HepG2 (cell line): Measurements from ENCODE around the gene CEP104. TPM values are rescaled to one million over a fixed set of nuclear protein-coding genes. Genes with fewer than 3 reads are reported as not detected.

ENCODE experiments used
- CTCF ChIP-seq: sonication (generic); formaldehyde crosslinking; IDR thresholded peaks from 2 replicates; pipeline ENCODE4 v1.5.0; 2020; ENCODE audit warnings: mild to moderate bottlenecking, missing genetic modification reagents, moderate library complexity
- DDIT3 ChIP-seq: sonication (generic); formaldehyde crosslinking; IDR thresholded peaks from 2 replicates; pipeline ENCODE4 v1.4.0; 2020; ENCODE audit warnings: mild to moderate bottlenecking, missing genetic modification reagents
- EEA1 ChIP-seq: sonication (generic); formaldehyde crosslinking; IDR thresholded peaks from 2 replicates; pipeline ENCODE4 v1.5.1; 2020; ENCODE audit warnings: mild to moderate bottlenecking, missing genetic modification reagents, borderline replicate concordance
- ETV6 ChIP-seq: sonication (generic); formaldehyde crosslinking; conservative IDR thresholded peaks from 2 replicates; pipeline ENCODE4 v1.4.0; 2020; ENCODE audit warnings: missing genetic modification reagents
- FOSL2 ChIP-seq: sonication (generic); formaldehyde crosslinking; IDR thresholded peaks from 2 replicates; pipeline ENCODE4 v1.4.0; 2020; ENCODE audit warnings: missing genetic modification reagents
- FOXO1 ChIP-seq: sonication (generic); formaldehyde crosslinking; IDR thresholded peaks from 2 replicates; pipeline ENCODE4 v1.4.0; 2020; ENCODE audit warnings: missing genetic modification reagents
- KAT8 ChIP-seq: IDR thresholded peaks from 2 replicates; pipeline ENCODE4 v1.6.1; 2016; ENCODE audit warnings: missing genetic modification reagents, missing compliant biosample characterization
- MBNL3 ChIP-seq: fragments of 250-450 bp; sonication (Bioruptor Pico); conservative IDR thresholded peaks from 2 replicates; pipeline ENCODE4 v1.8.0; 2022; ENCODE audit warnings: mild to moderate bottlenecking, inconsistent platforms
- NPAS2 ChIP-seq: sonication (generic); formaldehyde crosslinking; IDR thresholded peaks from 2 replicates; pipeline ENCODE4 v1.8.0; 2022; ENCODE audit warnings: mild to moderate bottlenecking, missing genetic modification reagents, borderline replicate concordance
- NR2F2 ChIP-seq: IDR thresholded peaks from 2 replicates; pipeline ENCODE4 v1.6.1; 2012; ENCODE audit warnings: low read depth, inconsistent platforms, borderline replicate concordance
- POGZ ChIP-seq: sonication (generic); formaldehyde crosslinking; IDR thresholded peaks from 2 replicates; pipeline ENCODE4 v1.4.0; 2020; ENCODE audit warnings: mild to moderate bottlenecking, missing genetic modification reagents
- RAD21 ChIP-seq: fragments of 450-650 bp; formaldehyde crosslinking; IDR thresholded peaks from 2 replicates; pipeline ENCODE4 v1.5.0; 2020; ENCODE audit warnings: mild to moderate bottlenecking
- SP4 ChIP-seq: sonication (generic); formaldehyde crosslinking; IDR thresholded peaks from 2 replicates; pipeline ENCODE4 v1.8.1; 2023; ENCODE audit warnings: mild to moderate bottlenecking, missing genetic modification reagents
- SRY ChIP-seq: sonication (generic); formaldehyde crosslinking; IDR thresholded peaks from 2 replicates; pipeline ENCODE4 v1.8.0; 2022; ENCODE audit warnings: mild to moderate bottlenecking, missing genetic modification reagents
- TSC22D2 ChIP-seq: sonication (generic); formaldehyde crosslinking; IDR thresholded peaks from 2 replicates; pipeline ENCODE4 v1.5.1; 2020; ENCODE audit warnings: missing genetic modification reagents, mild to moderate bottlenecking, borderline replicate concordance
- ZFP91 ChIP-seq: sonication (generic); formaldehyde crosslinking; IDR thresholded peaks from 2 replicates; pipeline ENCODE4 v1.9.0; 2022; ENCODE audit warnings: missing genetic modification reagents, mild to moderate bottlenecking, borderline replicate concordance
- ZNF143 ChIP-seq: sonication (generic); formaldehyde crosslinking; IDR thresholded peaks from 2 replicates; pipeline ENCODE4 v1.4.0; 2020; ENCODE audit warnings: missing genetic modification reagents
- ZNF607 ChIP-seq: sonication (generic); formaldehyde crosslinking; IDR thresholded peaks from 2 replicates; pipeline ENCODE4 v1.5.1; 2020; ENCODE audit warnings: missing genetic modification reagents, mild to moderate bottlenecking, borderline replicate concordance
- ZNF761 ChIP-seq: sonication (generic); formaldehyde crosslinking; conservative IDR thresholded peaks from 2 replicates; pipeline ENCODE4 v1.4.0; 2020; ENCODE audit warnings: mild to moderate bottlenecking, missing genetic modification reagents
- ZNF879 ChIP-seq: sonication (generic); formaldehyde crosslinking; IDR thresholded peaks from 2 replicates; pipeline ENCODE4 v1.8.1; 2023; ENCODE audit warnings: missing genetic modification reagents
- ZSCAN25 ChIP-seq: sonication (generic); formaldehyde crosslinking; IDR thresholded peaks from 2 replicates; pipeline ENCODE4 v1.8.0; 2022; ENCODE audit warnings: mild to moderate bottlenecking, missing genetic modification reagents
- polyA plus RNA-seq, 8 experiments: library from polyadenylated mRNA; depleted of rRNA in 3 of 8; stranded (reverse) in 7 of 8; unstranded in 1 of 8; fragments of >200 nt; fragmentation: Illumina TruSeq in 4 of 8; extraction: Trizol in 4 of 8; gene quantifications; 2 replicates each; pipeline versions ENCODE4 v1.2.1 to v1.2.3, GENCODE V29; 2011 to 2016; ENCODE audit warnings: low read depth in 4 of 8, missing spikeins in 1 of 8, mixed read lengths in 1 of 8; ENCODE audit not compliant: insufficient read depth in 1 of 8
- total RNA-seq, 5 experiments: library from RNA; depleted of rRNA; stranded (reverse); fragments of >200 nt; fragmentation: Illumina TruSeq; extraction: Trizol; gene quantifications; 2 replicates each; pipeline ENCODE4 v1.2.3, GENCODE V29; 2016; ENCODE audit warnings: low read depth in 1 of 5

CEP104 gene
- total and polyA plus RNA-seq, 2 of the 13 experiments (the other 11 are each of a cell fraction or from before 2014, with no cell fraction given), result 20.4 to 30.1 TPM

GRCh38 chr1:3796215-3797061 lies 60.6 kb downstream of the CEP104 start, which contains the start of gene LRRC47 (continued):
- 0 out of 2 replicates have a peak, but pooled peaks have one; percentile 14 for TF ChIP-seq CTCF
- no peak for TF ChIP-seq DDIT3 (CRISPR knock-in tag)
- peak; percentile 97 for TF ChIP-seq KAT8
- peak; percentile 16; the same call in 1 of the 2 replicates for TF ChIP-seq SP4 (CRISPR knock-in tag)
- peak; percentile 33; the same call in 1 of the 2 replicates for TF ChIP-seq ETV6 (CRISPR knock-in tag)
- peak; percentile 60; the same call in 1 of the 2 replicates for TF ChIP-seq ZFP91
- TF ChIP-seq FOSL2 (CRISPR knock-in tag), result peak; percentile 61
- TF ChIP-seq ZNF761 (CRISPR knock-in tag), result no peak
- peak; percentile 85; the same call in 1 of the 2 replicates for TF ChIP-seq ZNF607 (CRISPR knock-in tag)
- peak; percentile 64; the same call in 1 of the 2 replicates for TF ChIP-seq ZNF879 (CRISPR knock-in tag)
- TF ChIP-seq ZSCAN25, result peak; percentile 97
- TF ChIP-seq MBNL3 (CRISPR knock-in tag), result no peak
- TF ChIP-seq RAD21 (CRISPR knock-in tag), result peak; percentile 31
- TF ChIP-seq ZNF143, result peak; percentile 62; the same call in 1 of the 2 replicates
- TF ChIP-seq SRY, result peak; percentile 40; the same call in 1 of the 2 replicates
- TF ChIP-seq FOXO1 (CRISPR knock-in tag), result peak; percentile 50; the same call in 1 of the 2 replicates
- peak; percentile 17; the same call in 1 of the 2 replicates for TF ChIP-seq EEA1 (CRISPR knock-in tag)
- no peak for TF ChIP-seq NPAS2 (CRISPR knock-in tag)
- TF ChIP-seq POGZ, result peak; percentile 63
- 0 out of 2 replicates have a peak, but pooled peaks have one; percentile 13 for TF ChIP-seq NR2F2
- TF ChIP-seq TSC22D2, result no peak
